CD4-positive, CD25-positive, alpha-beta regulatory T cell (primary cell): Measurements from ENCODE around the gene TRIML2. TPM values are rescaled to one million over a fixed set of nuclear protein-coding genes. Genes with fewer than 3 reads are reported as not detected.

ENCODE experiments used
- ATAC-seq, 2 donors: fragments of 150-1000 bp; cut with Tn5 transposase; one replicate each; pipeline ENCODE4 v1.10.0; 2021; ENCODE audit warnings: low read depth in 2 of 2, moderate number of reproducible peaks in 2 of 2, moderate library complexity in 1 of 2
- DNase-seq, 3 donors: peaks; one replicate each; pipeline versions ENCODE4 v3.0.0 to v3.0.0-alpha.2; 2012 to 2022; ENCODE audit warnings: mixed read lengths in 1 of 3
- H3K27ac ChIP-seq: one replicate; pipeline ENCODE4 v1.7.0; 2013; ENCODE audit warnings: mild to moderate bottlenecking, low read length; ENCODE audit not compliant: insufficient read depth, poor library complexity, severe bottlenecking
- H3K27me3 ChIP-seq: one replicate; pipeline ENCODE4 v1.7.0; 2013; ENCODE audit warnings: low read length; ENCODE audit not compliant: control insufficient read depth, insufficient read depth
- H3K36me3 ChIP-seq: one replicate; pipeline ENCODE4 v1.7.0; 2013; ENCODE audit warnings: mild to moderate bottlenecking, low read length, moderate library complexity; ENCODE audit not compliant: control insufficient read depth, insufficient read depth
- H3K4me1 ChIP-seq: 2 replicates; pipeline ENCODE4 v1.7.0; 2013; ENCODE audit warnings: mild to moderate bottlenecking, low read length; ENCODE audit not compliant: insufficient read depth, control insufficient read depth, poor library complexity, severe bottlenecking
- H3K4me3 ChIP-seq: one replicate; pipeline ENCODE4 v1.7.0; 2013; ENCODE audit warnings: low read depth, mild to moderate bottlenecking, low read length, moderate library complexity
- H3K9me3 ChIP-seq, 2 experiments: 1 replicate in 1 of 2; 2 replicates in 1 of 2; pipeline ENCODE4 v1.7.0; 2013; ENCODE audit warnings: low read length in 2 of 2, mild to moderate bottlenecking in 1 of 2, moderate library complexity in 1 of 2; ENCODE audit not compliant: control insufficient read depth in 2 of 2
- H3K27ac Mint-ChIP-seq, 3 donors: one replicate each; pipeline ENCODE4 v1.8.0; 2020 to 2022; ENCODE audit warnings: mild to moderate bottlenecking in 3 of 3, mixed read lengths in 3 of 3, moderate library complexity in 2 of 3
- H3K27me3 Mint-ChIP-seq: one replicate; pipeline ENCODE4 v1.8.0; 2022; ENCODE audit warnings: mild to moderate bottlenecking, mixed read lengths
- H3K36me3 Mint-ChIP-seq: one replicate; pipeline ENCODE4 v1.8.0; 2020; ENCODE audit warnings: mixed read lengths
- H3K4me1 Mint-ChIP-seq, 4 donors: one replicate each; pipeline ENCODE4 v1.8.0; 2020 to 2022; ENCODE audit warnings: mixed read lengths in 4 of 4, mild to moderate bottlenecking in 1 of 4
- H3K4me3 Mint-ChIP-seq, 4 donors: one replicate each; pipeline ENCODE4 v1.8.0; 2020 to 2022; ENCODE audit warnings: mild to moderate bottlenecking in 4 of 4, mixed read lengths in 4 of 4, moderate library complexity in 3 of 4
- H3K9me3 Mint-ChIP-seq, 7 donors: one replicate each; pipeline ENCODE4 v1.8.0; 2020 to 2022; ENCODE audit warnings: mixed read lengths in 7 of 7, mild to moderate bottlenecking in 3 of 7, moderate library complexity in 2 of 7
- polyA plus RNA-seq, 4 donors: library from polyadenylated mRNA; unstranded; fragments of 300-500 nt; fragmentation: Illumina TruSeq; gene quantifications; one replicate each; pipeline ENCODE4 v1.2.3, GENCODE V29; 2021
- total RNA-seq: library from RNA; stranded (reverse); gene quantifications from one replicate; pipeline ENCODE4 v1.2.3, GENCODE V29; 2022

TRIML2 gene
- total and polyA plus RNA-seq, 5 donors from 2014 or later = not detected

DNA sequence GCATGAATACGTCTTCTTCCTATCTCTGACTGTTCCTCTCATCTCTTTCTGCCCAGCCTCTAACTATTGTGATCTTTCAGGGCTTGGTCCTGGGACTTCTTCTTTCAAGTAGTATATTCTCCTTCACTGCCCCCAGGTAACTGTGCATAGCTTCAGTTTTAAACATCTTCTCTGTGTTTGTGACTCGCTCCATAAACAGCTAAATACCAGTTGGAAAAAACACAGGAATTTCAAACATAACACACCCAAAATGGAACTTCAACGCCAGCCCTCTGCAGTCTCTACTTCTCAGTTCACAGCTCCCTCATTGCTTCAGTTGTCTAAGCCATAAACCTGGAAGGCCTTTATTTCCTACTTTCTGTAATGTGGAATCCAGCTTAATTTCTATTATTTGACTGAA is 16.6 kb downstream of the TRIML2 start:
- no peaks in the 10 kb centered on the region for H3K36me3 ChIP-seq
- H3K9me3 Mint-ChIP-seq = peaks cover 6 to 28% (median 11%) of the 10 kb centered on the region in 7 donors
- ATAC-seq = no peak
- no peak overlapping the region for H3K27ac Mint-ChIP-seq
- H3K4me3 ChIP-seq = no peak overlapping the region
- H3K27me3 ChIP-seq = no peaks in the 10 kb centered on the region
- H3K9me3 ChIP-seq = no peaks in the 10 kb centered on the region
- H3K4me1 Mint-ChIP-seq = no peaks in the 10 kb centered on the region
- no peak overlapping the region for H3K27ac ChIP-seq
- DNase-seq = no peak
- no peaks in the 10 kb centered on the region for H3K36me3 Mint-ChIP-seq
- no peak overlapping the region for H3K4me3 Mint-ChIP-seq
- H3K4me1 ChIP-seq = no peaks in the 10 kb centered on the region
- H3K27me3 Mint-ChIP-seq = no peaks in the 10 kb centered on the region

DNA sequence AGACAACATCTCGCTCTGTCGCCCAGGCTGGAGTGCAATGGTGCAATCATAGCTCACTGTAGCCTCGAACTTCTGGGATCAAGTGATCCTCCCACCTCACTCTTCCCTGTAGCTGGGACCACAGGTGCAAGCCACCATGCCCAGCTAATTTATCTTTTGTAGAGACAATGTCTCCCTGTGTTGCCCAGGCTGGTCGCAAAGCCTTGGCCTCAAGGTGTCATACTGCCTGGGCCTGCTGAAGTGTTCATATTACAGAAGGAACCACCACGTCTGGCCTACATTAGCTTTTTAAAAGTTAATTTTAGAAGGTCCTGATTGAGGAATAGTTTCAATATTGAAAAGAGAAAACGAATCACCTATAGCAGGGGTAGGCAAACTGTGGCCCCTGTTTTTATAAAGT is 22.5 kb downstream of the TRIML2 start:
- no peaks in the 10 kb centered on the region for H3K4me1 Mint-ChIP-seq
- DNase-seq (no peak), ATAC-seq (no peak)
- Histone ChIP-seq H3K4me1 (no peaks in the 10 kb centered on the region), H3K36me3 (no peaks in the 10 kb centered on the region), H3K9me3 (no peaks in the 10 kb centered on the region), H3K4me3 (no peak overlapping the region), H3K27ac (no peak overlapping the region), H3K27me3 (no peaks in the 10 kb centered on the region)
- H3K4me3 Mint-ChIP-seq = no peak overlapping the region
- no peaks in the 10 kb centered on the region for H3K36me3 Mint-ChIP-seq
- H3K9me3 Mint-ChIP-seq = peaks cover 7 to 28% (median 11%) of the 10 kb centered on the region in 7 donors
- H3K27me3 Mint-ChIP-seq = no peaks in the 10 kb centered on the region
- H3K27ac Mint-ChIP-seq = no peak overlapping the region

DNA sequence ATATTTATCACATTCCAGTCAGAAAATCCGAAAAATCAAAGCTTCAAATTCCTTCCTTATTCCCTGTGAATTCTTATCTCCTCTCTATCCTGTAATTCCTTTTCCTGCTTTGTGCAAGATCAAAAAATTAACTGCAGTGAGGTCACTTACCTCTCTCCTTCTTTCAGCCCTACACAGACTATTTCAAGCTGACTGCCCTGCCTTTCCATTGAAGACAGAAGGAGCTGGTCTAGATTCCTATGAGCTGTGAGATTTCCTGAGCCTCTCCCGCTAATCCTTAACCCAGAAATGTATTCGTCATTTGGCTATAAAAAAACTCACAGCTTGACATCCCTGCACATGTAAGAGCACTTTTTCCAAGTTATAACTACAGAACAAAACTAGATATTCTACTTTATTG is 26.6 kb downstream of the TRIML2 start:
- peaks cover 2 to 14% (median 7%) of the 10 kb centered on the region in 7 donors for H3K9me3 Mint-ChIP-seq
- H3K27ac Mint-ChIP-seq = no peak overlapping the region
- Histone ChIP-seq H3K4me3 (no peak overlapping the region), H3K36me3 (no peaks in the 10 kb centered on the region), H3K4me1 (no peaks in the 10 kb centered on the region), H3K27ac (no peak overlapping the region), H3K27me3 (no peaks in the 10 kb centered on the region), H3K9me3 (no peaks in the 10 kb centered on the region)
- H3K36me3 Mint-ChIP-seq = no peaks in the 10 kb centered on the region
- no peaks in the 10 kb centered on the region for H3K4me1 Mint-ChIP-seq
- DNase-seq (no peak), ATAC-seq (no peak)
- no peak overlapping the region for H3K4me3 Mint-ChIP-seq
- no peaks in the 10 kb centered on the region for H3K27me3 Mint-ChIP-seq

DNA sequence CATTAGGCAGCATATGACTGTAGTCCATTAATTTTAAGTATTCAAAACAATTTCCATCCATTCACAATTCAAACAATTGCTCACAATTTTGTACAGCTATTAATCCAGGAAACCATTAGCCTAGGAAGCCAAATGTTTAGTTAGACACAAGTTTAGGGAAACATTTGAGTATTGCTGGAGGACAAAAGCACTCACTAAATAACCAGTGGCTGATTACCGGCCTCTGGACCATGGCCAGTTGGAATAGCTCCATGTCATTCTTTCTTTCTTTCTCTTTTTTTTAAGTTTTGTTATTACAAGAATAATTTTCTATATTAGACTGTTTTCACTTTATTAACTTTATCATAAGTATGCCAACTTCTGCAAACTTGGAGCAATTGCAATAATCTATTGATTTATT is 31.3 kb downstream of the TRIML2 start:
- H3K27me3 ChIP-seq = no peaks in the 10 kb centered on the region
- DNase-seq = no peak
- H3K4me3 ChIP-seq = no peak overlapping the region
- H3K27me3 Mint-ChIP-seq = no peaks in the 10 kb centered on the region
- peaks cover 2 to 15% (median 8%) of the 10 kb centered on the region in 7 donors for H3K9me3 Mint-ChIP-seq
- H3K36me3 Mint-ChIP-seq = no peaks in the 10 kb centered on the region
- peaks cover 0 to 3% of the 10 kb centered on the region in 2 experiments for H3K9me3 ChIP-seq
- H3K4me1 Mint-ChIP-seq = no peaks in the 10 kb centered on the region
- H3K27ac ChIP-seq = no peak overlapping the region
- H3K27ac Mint-ChIP-seq = no peak overlapping the region
- H3K4me1 ChIP-seq = no peaks in the 10 kb centered on the region
- ATAC-seq = no peak
- H3K4me3 Mint-ChIP-seq = no peak overlapping the region
- H3K36me3 ChIP-seq = no peaks in the 10 kb centered on the region

DNA sequence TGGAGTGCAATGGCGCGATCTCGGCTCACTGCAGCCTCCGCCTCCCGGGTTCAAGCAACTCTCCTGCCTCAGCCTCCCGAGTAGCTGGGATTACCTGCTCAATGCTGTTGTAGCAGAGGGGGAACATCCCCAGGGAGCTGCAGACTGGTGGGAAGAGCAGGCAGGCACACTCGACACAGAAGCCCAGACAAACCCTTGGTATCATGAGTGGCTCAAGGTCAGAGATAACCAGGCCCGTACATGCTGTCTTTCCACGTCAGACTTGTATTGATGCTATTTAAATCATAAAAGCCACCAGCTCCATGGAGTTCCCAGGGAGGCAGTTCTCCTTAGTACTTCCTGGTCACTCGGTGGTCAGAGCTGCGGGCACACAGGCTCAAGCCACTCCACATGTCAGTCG is 33.2 kb downstream of the TRIML2 start:
- Histone ChIP-seq H3K36me3 (no peaks in the 10 kb centered on the region), H3K4me3 (no peak overlapping the region), H3K27me3 (no peaks in the 10 kb centered on the region), H3K9me3 (peaks cover 0 to 3% of the 10 kb centered on the region in 2 experiments), H3K4me1 (no peaks in the 10 kb centered on the region), H3K27ac (no peak overlapping the region)
- Mint-ChIP-seq H3K27ac (no peak overlapping the region), H3K4me3 (no peak overlapping the region), H3K9me3 (peaks cover 0 to 15% (median 3%) of the 10 kb centered on the region in 7 donors), H3K27me3 (no peaks in the 10 kb centered on the region), H3K4me1 (no peaks in the 10 kb centered on the region), H3K36me3 (no peaks in the 10 kb centered on the region)
- no peak for DNase-seq
- no peak for ATAC-seq

DNA sequence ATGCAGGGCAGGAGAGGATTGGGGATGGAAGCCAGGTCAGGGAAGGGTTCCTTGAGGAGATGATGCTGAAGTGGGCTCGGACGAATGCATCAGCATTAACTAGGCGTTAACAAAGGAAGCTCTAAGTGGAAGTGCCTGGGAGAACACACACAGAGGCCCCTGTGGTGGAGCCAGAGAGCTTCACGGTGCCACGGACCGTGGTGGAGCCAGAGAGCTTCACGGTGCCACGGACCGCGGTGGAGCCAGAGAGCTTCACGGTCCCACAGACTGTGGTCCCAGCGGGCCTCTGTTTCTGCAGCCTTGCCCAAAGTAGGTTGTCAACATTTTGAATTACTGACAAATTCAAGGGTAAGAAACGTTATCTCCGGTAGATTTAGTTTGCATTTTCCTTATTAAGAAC is 48.3 kb downstream of the TRIML2 start:
- Histone ChIP-seq H3K4me3 (no peak overlapping the region), H3K27ac (no peak overlapping the region), H3K36me3 (no peaks in the 10 kb centered on the region), H3K27me3 (no peaks in the 10 kb centered on the region), H3K4me1 (no peaks in the 10 kb centered on the region), H3K9me3 (no peaks in the 10 kb centered on the region)
- DNase-seq (no peak), ATAC-seq (no peak)
- Mint-ChIP-seq H3K4me1 (no peaks in the 10 kb centered on the region), H3K27ac (no peak overlapping the region), H3K9me3 (peaks cover 0 to 9% (median 6%) of the 10 kb centered on the region in 7 donors), H3K36me3 (no peaks in the 10 kb centered on the region), H3K4me3 (no peak overlapping the region), H3K27me3 (no peaks in the 10 kb centered on the region)

DNA sequence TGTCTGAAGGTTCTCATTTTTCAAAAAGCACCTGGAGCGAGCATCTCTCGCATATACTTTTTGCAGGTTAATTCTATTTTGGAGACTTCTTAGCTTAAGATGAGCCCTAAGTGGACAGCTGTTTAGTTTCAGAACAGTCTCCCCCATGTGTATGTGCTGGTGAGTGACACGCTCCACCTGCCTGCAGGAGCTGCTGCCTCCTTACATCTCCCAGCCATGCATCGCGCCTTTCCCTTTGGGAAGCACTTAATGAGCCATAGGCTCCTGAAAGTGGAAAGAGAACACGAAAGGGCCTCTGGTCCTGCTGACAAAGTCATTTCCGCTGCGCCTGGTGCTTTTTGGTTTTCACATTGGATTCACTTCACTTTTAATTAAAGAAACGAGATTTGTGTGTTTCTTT is 56.1 kb downstream of the TRIML2 start:
- Mint-ChIP-seq H3K27ac (no peak overlapping the region), H3K27me3 (no peaks in the 10 kb centered on the region), H3K4me3 (no peak overlapping the region), H3K4me1 (no peaks in the 10 kb centered on the region), H3K36me3 (no peaks in the 10 kb centered on the region), H3K9me3 (peaks cover 2 to 18% (median 4%) of the 10 kb centered on the region in 7 donors)
- H3K9me3 ChIP-seq = no peaks in the 10 kb centered on the region
- no peaks in the 10 kb centered on the region for H3K36me3 ChIP-seq
- no peak overlapping the region for H3K27ac ChIP-seq
- no peak for ATAC-seq
- H3K4me3 ChIP-seq = no peak overlapping the region
- no peak for DNase-seq
- no peaks in the 10 kb centered on the region for H3K27me3 ChIP-seq
- no peaks in the 10 kb centered on the region for H3K4me1 ChIP-seq

DNA sequence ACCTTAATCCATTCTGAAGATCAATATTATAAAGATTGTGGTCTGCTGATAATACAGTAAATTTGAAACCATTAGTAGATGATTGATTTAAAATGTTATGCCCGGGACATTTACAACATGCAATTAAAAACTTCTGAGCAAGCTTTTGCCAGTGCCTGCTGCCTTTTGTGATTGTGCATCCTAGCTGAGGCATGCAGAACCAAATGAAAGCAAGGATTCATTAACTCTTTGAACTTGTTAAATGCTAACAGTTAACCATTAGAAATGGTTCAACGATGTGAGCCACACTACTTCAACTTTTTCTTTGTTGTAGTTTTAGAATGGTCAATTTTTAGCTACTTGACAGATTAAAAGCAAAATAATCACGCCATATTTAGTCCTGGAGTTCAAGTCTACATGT is 62.7 kb downstream of the TRIML2 start:
- DNase-seq = no peak
- Mint-ChIP-seq H3K4me1 (no peaks in the 10 kb centered on the region), H3K27ac (no peak overlapping the region), H3K9me3 (peaks cover 3 to 15% (median 6%) of the 10 kb centered on the region in 7 donors), H3K27me3 (no peaks in the 10 kb centered on the region), H3K36me3 (no peaks in the 10 kb centered on the region), H3K4me3 (no peak overlapping the region)
- H3K9me3 ChIP-seq = no peaks in the 10 kb centered on the region
- H3K27me3 ChIP-seq = no peaks in the 10 kb centered on the region
- H3K4me3 ChIP-seq = no peak overlapping the region
- ATAC-seq = no peak
- no peaks in the 10 kb centered on the region for H3K4me1 ChIP-seq
- no peaks in the 10 kb centered on the region for H3K36me3 ChIP-seq
- no peak overlapping the region for H3K27ac ChIP-seq
